Measurements from ENCODE around the gene CCNY.

Gene CCNY

GRCh38 chr10:35409094-35409582, 72.8 kb downstream of the CCNY start:
- H3K4me2 ChIP-seq, result peak overlapping the region; percentile 8 to 71 (median 39); a peak in 19 of 22 replicates
- peaks cover 14 to 73% (median 39%) of the 10 kb centered on the region in 10 experiments for H3K4me1 ChIP-seq
- peaks cover 55 to 87% (median 64%) of the 10 kb centered on the region in 11 experiments; a peak in 21 of 22 replicates for H4K20me1 ChIP-seq

GRCh38 chr10:35409808-35410207, 73.5 kb downstream of the CCNY start:
- Histone ChIP-seq H3K4me3 (no peak overlapping the region), H3K4me1 (peaks cover 14 to 75% (median 41%) of the 10 kb centered on the region in 10 experiments), H3K4me2 (peak overlapping the region in 8 of 11 experiments; percentile 12 to 71 (median 46); a peak in 13 of 22 replicates), H3K27ac (peak overlapping the region in 1 of 11 experiments; percentile 10; a peak in 1 of 22 replicates), H4K20me1 (peaks cover 62 to 90% (median 71%) of the 10 kb centered on the region in 11 experiments; a peak in 21 of 22 replicates), H3K36me3 (peaks cover 0 to 6% (median 3%) of the 10 kb centered on the region in 11 experiments; a peak in 2 of 22 replicates), H3K9me3 (replicated peaks in 1 of 11) (peaks cover 0 to 23% (median 19%) of the 10 kb centered on the region in 11 experiments; a peak in 18 of 22 replicates), H3K27me3 (no peaks in the 10 kb centered on the region), H3K9ac (no peak overlapping the region)
- TF ChIP-seq Cebpa-rat (IDR thresholded peaks at IDR 0.05), result no peak

More at GRCh38 chr10:35409094-35409582, 72.8 kb downstream of the CCNY start:
- no peak for TF ChIP-seq Cebpa-rat (IDR thresholded peaks at IDR 0.05)
- Histone ChIP-seq H3K4me3 (no peak overlapping the region), H3K9ac (no peak overlapping the region; a peak in 1 of 22 replicates), H3K27me3 (no peaks in the 10 kb centered on the region), H3K9me3 (replicated peaks in 1 of 11) (peaks cover 0 to 30% (median 26%) of the 10 kb centered on the region in 11 experiments; a peak in 20 of 22 replicates), H3K27ac (peak overlapping the region in 7 of 11 experiments; percentile 22 to 44 (median 30); a peak in 8 of 22 replicates), H3K36me3 (peaks cover 0 to 8% (median 4%) of the 10 kb centered on the region in 11 experiments; a peak in 5 of 22 replicates)

- no peaks in the 10 kb centered on the region for H3K27me3 ChIP-seq
- peak overlapping the region in 8 of 11 experiments; percentile 2 to 63 (median 42); a peak in 12 of 22 replicates for H3K4me2 ChIP-seq
- H3K4me3 ChIP-seq, result no peak overlapping the region
- no peak overlapping the region for H3K27ac ChIP-seq
- H4K20me1 ChIP-seq, result peaks cover 85 to 100% (median 92%) of the 10 kb centered on the region in 11 experiments
- H3K9ac ChIP-seq, result no peak overlapping the region
- TF ChIP-seq Cebpa-rat (IDR thresholded peaks at IDR 0.05), result no peak
- H3K4me1 ChIP-seq, result peaks cover 37 to 82% (median 63%) of the 10 kb centered on the region in 10 experiments
- H3K9me3 ChIP-seq (replicated peaks in 1 of 11), result peaks cover 0 to 1% (median 1%) of the 10 kb centered on the region in 11 experiments; a peak in 7 of 22 replicates
- no peaks in the 10 kb centered on the region for H3K36me3 ChIP-seq
Observed at GRCh38 chr10:35412003-35412723, 75.9 kb downstream of the CCNY start.

- Histone ChIP-seq H3K27ac (peak overlapping the region in 1 of 11 experiments; percentile 23; a peak in 1 of 22 replicates), H3K9ac (no peak overlapping the region), H3K4me2 (peak overlapping the region in 3 of 11 experiments; percentile 53 to 63 (median 60); a peak in 5 of 22 replicates), H4K20me1 (peaks cover 92 to 100% (median 98%) of the 10 kb centered on the region in 11 experiments), H3K4me3 (no peak overlapping the region), H3K27me3 (no peaks in the 10 kb centered on the region), H3K4me1 (peaks cover 45 to 86% (median 66%) of the 10 kb centered on the region in 10 experiments), H3K9me3 (replicated peaks in 1 of 11) (no peaks in the 10 kb centered on the region), H3K36me3 (no peaks in the 10 kb centered on the region)
- TF ChIP-seq Cebpa-rat (IDR thresholded peaks at IDR 0.05), result no peak
Observed at GRCh38 chr10:35412900-35413491, 76.7 kb downstream of the CCNY start.

- H4K20me1 ChIP-seq, result peaks cover 90 to 100% (median 99%) of the 10 kb centered on the region in 11 experiments
- no peaks in the 10 kb centered on the region for H3K27me3 ChIP-seq
- no peak for TF ChIP-seq Cebpa-rat (IDR thresholded peaks at IDR 0.05)
- H3K4me3 ChIP-seq, result no peak overlapping the region
- 0 out of 22 replicates have a peak overlapping the region, but pooled peaks of 2 of the 11 experiments have one; percentile 1 to 5 for H3K27ac ChIP-seq
- peak overlapping the region in 2 of 11 experiments; percentile 53 to 63; a peak in 2 of 22 replicates for H3K4me2 ChIP-seq
- H3K9me3 ChIP-seq (replicated peaks in 1 of 11), result no peaks in the 10 kb centered on the region
- H3K4me1 ChIP-seq, result peaks cover 40 to 86% (median 56%) of the 10 kb centered on the region in 10 experiments
- no peak overlapping the region for H3K9ac ChIP-seq
- H3K36me3 ChIP-seq, result no peaks in the 10 kb centered on the region
Observed at GRCh38 chr10:35413985-35414861, 77.9 kb downstream of the CCNY start.

GRCh38 chr10:35415505-35415904, 79.2 kb downstream of the CCNY start:
- Histone ChIP-seq H3K4me3 (no peak overlapping the region), H3K4me1 (peaks cover 34 to 84% (median 51%) of the 10 kb centered on the region in 10 experiments), H3K27ac (no peak overlapping the region), H3K36me3 (peaks cover 0 to 3% (median 0%) of the 10 kb centered on the region in 11 experiments; a peak in 1 of 22 replicates), H4K20me1 (peaks cover 88 to 100% (median 99%) of the 10 kb centered on the region in 11 experiments), H3K9ac (0 out of 22 replicates have a peak overlapping the region, but pooled peaks of 1 of the 11 experiments have one; percentile 24), H3K4me2 (peak overlapping the region in 5 of 11 experiments; percentile 1 to 57 (median 35); a peak in 6 of 22 replicates), H3K27me3 (no peaks in the 10 kb centered on the region), H3K9me3 (replicated peaks in 1 of 11) (no peaks in the 10 kb centered on the region)
- TF ChIP-seq Cebpa-rat (IDR thresholded peaks at IDR 0.05), result no peak

- H4K20me1 ChIP-seq, result peaks cover 91 to 100% (median 100%) of the 10 kb centered on the region in 11 experiments
Observed at GRCh38 chr10:35416619-35417312, 80.5 kb downstream of the CCNY start.

More at GRCh38 chr10:35416619-35417312, 80.5 kb downstream of the CCNY start:
- Histone ChIP-seq H3K9ac (no peak overlapping the region), H3K27ac (no peak overlapping the region), H3K4me2 (peak overlapping the region in 5 of 11 experiments; percentile 11 to 61 (median 53); a peak in 7 of 22 replicates), H3K4me1 (peaks cover 34 to 85% (median 51%) of the 10 kb centered on the region in 10 experiments), H3K36me3 (peaks cover 0 to 3% (median 0%) of the 10 kb centered on the region in 11 experiments; a peak in 1 of 22 replicates), H3K9me3 (replicated peaks in 1 of 11) (no peaks in the 10 kb centered on the region), H3K4me3 (no peak overlapping the region), H3K27me3 (no peaks in the 10 kb centered on the region)
- no peak for TF ChIP-seq Cebpa-rat (IDR thresholded peaks at IDR 0.05)

All from BLaER1 treated with 17β-estradiol and CSF1 and Interleukin-3, amounts not matched to agents 10 nM and 100 nM (cell line).